CD1c-positive myeloid dendritic cell (primary cell): ENCODE data around the gene MEF2D.

Experiments
- DNase-seq: peaks from one replicate; pipeline ENCODE4 v3.0.0-alpha.2; 2016; ENCODE audit errors: extremely low spot score

Gene MEF2D

DNA sequence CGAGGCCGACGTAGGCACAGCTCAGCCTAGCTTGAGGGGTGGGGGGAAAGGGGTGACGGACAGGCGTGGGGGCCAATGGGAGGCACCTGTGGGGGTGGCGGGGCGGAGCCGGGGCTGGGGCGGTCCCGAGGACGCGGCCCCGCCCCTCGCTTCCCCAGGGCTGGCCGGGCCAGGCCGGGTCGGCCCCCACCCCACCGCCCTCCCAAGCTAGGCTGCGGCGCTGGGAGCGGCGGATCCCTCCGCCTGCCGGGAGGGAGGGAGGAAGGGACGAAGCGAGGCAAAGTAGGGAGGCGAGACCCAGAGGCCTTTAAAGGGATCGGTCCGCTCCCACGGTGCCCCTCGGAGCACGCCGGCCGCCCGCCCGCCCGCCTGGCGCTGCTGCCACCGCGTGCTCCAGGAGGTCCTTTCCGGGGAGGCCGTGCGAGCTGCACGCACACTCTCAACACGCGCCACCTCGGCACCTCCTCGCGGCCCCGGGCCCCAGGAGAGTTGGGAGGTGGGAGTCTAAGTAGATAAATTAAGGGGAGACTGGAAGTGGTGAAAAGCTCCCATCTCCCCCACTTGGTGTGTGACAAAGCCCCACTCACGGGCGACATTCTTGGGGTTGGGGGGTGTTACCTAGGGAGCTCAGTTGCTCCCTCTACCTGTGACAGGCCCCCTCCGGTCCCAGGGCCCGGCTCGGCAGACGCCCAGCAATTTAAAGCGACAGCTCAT is 375 bp upstream of the MEF2D start:
- DNase-seq = peak; percentile 96

DNA sequence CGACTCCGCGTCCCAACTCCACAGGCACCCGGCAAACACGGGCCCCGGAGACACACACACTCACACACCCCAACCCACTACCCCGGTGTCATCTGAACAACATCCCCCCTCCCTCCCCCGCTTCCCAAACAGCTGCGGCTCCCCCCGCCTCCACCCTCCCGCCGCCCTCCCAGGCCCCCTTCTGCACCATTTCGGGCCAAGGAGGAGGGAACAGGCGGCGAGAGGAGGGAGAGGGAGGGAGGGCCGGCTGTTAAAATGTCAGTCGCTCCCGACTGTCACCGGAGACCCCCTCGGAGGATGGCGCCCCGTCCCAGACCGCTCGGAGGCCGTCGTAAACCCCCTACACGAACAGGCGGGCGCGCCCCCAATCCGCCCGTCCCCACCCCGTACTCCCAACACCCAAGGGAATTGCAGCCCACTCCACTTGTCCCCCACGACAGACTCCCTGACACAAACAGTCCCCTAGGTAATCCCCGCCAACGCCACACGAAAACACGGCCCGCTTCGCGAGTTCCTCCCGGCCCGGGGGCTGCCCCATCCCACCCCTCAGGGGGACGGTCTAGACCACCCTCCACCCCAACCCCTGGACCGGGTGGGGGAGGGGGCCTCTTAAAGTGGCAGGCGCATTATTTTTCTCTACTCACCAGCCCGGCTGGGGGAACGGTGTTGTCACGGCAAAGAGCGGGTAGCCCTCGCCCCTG is 583 bp downstream of the MEF2D start:
- DNase-seq = peak; percentile 39

DNA sequence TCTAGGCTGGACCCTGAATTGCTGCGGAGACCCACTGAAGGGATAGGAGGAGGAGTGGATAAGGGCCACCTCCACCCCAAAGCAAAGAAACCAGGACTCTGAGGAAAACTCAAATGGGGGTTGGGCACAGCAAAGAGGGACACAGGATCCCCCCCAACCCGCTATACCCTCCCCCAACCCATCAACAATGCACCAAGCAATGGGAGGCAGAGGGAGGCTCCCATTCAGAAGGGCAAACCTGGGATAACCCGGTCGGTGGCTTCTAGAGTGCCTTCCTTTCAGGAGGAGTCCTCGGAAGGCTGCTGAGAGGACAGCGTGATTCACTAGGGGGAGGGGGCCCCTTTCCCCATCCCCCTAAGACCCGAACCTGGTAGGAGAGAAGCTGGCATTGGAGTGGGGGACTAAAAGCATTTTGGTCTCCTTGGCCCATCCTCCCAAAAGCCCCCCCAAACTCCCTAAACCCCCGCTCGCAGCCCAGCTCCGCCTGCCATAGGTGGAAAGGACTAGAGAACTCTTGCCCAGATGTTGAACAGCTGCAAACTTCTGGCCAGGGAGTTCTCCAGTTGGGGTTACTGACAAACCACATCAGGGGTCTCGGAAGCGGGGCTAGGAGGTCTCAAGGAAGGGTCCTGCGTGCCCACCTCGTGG is 1.3 kb downstream of the MEF2D start:
- DNase-seq = no peak

DNA sequence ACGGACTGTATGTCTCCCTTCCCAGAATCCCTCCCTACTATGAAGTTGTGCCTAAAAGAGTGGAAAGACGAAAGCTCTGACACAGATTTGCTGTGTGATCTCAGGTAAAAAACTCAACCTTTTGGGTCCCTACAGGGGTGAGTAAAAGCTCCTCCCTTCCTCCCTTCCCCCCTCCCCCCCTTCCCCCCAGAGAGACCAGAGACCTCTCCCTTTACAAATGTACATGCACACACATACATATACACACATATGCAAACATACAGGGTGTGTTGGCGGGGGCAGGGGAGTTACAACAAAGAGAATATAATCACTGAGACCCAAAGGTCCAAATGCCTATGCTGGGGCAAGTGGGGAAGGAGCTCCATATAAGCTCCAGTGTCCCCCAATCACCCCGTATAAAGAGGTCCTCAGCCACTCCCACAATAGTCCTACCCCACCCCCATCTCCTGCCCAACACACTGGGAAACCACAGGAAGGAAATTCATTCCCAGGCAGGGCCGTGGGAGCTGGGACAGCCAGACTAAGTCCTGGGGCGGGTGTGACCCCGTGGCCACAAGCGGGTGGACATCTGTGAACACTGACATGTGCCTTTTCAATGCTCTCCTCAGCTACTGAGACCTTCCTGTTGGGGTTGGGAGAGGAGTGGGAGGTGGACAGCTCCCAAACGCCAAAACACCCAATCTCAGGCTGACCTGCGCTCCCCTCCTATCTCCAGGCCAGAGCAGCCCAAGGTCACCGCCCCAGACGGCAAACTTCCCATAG is 2.0 kb downstream of the MEF2D start:
- peak; percentile 47 for DNase-seq

DNA sequence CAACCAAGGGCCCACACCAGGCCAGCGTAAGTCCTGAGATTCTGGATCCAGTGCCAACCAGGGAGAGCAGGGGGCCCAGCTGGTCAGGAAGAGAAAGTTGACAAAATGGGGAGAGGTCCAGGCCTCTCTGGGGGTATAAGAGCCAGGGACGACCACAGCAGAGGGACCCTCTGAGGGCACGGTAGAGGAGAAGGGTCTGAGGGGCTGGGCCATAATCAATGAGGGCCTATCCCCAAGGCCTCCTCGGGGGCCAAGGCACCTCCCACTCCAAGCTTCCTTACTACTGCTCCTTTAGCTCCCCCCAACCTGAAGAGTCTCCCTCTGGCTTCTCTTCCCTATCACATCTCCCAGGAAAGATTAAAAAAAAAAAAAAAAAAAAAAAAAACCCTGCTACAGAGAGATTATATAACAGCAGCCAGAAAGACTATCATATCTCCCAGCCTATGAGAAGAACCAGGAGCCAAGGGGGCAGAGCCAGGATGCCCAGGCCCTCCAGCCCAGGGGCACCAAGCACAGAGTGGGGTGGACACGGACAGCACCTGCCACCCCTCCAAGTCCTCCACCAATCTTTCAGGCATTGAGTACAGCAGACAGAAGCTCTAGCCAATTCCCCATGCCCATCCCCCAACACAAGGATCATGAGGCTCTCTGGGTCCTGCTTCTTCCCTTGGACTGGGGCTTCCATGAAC is 2.7 kb downstream of the MEF2D start:
- DNase-seq = no peak

DNA sequence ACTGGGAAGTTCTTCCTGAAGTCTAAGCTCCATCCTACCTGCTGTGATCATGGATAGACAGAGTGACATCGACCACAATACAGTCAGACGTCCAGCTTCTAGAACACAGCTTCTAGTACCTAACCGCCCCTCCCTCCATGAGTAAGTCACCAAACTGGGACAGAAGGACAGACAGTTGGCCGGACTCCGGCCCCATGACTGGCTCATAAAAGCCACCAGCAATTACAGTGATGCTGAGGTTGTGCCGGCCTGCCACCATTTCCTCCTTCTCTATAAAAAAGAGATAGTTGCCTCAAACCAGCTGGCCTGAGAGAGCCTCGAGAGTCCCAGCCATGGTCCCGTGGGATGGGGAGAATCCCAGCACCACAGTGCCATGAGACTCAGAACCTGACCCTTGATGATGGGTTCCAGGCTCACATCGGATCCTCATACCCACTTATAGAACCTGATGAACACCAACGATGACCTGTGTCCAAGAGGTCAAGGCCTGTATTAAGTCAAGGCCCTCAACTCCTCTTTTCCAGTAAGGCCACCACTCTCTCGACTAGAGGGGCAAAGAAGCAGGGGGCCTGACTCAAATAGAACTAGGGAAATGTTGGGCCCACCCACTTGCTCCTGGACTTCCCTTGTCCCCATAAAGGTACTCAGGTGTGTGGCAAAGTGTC is 3.4 kb downstream of the MEF2D start:
- DNase-seq = peak; percentile 33

DNA sequence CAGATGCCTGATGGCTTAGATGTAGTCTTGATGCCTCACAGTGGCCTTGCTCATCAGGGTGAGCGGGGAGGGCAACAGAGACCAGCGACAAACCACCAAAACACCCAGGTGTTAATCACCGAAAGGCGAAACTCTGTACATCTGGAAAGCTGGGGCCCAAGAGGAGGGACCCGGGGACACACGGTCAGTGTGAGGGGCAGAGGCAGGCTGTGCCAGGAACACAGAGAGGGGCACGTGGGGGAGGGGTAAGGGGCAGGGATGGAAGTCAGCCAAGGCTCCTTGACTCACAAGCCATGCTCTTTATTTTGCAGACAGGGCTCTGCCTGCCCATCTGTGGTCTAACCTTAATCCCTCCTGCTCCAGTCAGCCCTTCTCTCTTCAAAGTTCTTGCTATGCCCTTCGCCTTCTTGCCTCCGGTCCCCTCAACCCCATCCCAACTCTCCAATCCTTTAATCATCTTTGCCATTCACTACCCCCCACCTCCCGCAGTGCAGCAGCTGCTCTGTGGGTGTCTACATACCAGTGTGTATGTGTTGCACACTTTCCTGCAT is 4.3 kb downstream of the MEF2D start:
- DNase-seq = no peak

DNA sequence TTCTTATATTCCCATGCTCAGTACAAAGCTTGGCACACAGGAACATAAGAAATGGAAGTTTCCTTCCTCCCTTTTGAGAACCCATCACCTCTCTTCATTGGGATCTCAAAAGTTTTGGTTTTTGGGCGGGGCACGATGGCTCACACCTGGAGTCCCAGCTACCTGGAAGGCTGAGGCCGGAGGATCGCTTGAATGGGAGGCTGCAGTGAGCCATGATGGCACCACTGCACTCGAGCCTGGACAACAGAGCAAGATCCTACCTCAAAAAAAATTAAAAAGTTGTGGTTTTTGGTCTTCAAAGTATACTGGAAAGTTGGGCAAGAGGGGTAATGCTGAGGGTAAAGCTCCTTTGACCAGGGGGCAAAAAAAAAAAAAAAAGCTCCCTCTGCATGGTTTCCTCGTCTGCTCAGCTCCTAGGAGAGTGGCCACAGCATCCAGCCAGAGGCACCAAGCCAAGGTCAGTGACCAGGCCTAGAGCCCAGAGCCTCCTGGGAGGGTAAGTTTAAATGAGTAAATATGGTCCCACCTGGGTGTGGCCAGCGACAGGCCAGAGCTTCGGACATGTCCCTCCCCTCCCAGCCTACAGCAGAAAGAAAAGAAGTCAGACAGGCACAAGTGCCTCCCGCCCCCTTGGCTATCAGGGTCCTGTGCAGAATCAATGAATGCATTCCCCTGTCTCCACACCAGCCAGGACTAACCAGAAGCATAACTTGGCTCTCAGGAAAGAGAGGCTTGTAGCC is 5.0 kb downstream of the MEF2D start:
- DNase-seq = no peak

DNA sequence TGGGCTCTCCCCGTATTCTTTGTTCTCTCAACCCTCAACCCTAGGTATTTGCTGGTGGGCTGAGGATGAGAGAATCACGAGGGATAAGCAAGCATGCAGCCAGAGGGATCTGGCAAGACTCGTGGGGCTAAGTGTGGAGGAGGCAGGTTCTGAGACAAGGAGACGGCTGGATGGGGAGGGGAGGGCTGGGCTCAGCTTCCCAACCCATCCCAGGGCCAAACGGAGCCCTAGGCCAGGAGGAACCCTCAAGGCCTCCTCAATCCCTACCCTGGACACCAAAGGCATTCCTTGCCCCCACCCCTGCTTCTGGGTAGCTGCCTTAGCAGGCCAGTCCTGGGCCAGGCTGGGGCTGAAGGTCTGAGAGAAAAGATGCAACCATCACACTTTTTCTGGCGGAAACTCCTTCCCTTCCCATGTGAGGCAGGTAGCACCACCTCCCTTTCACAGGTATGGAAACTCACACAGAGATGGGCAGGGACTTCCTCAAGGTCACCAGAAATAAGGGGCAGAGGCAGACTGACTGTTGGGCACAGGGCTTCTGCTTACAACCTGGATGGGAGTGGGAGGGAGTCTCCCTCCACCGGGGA is 6.2 kb downstream of the MEF2D start:
- DNase-seq = no peak

DNA sequence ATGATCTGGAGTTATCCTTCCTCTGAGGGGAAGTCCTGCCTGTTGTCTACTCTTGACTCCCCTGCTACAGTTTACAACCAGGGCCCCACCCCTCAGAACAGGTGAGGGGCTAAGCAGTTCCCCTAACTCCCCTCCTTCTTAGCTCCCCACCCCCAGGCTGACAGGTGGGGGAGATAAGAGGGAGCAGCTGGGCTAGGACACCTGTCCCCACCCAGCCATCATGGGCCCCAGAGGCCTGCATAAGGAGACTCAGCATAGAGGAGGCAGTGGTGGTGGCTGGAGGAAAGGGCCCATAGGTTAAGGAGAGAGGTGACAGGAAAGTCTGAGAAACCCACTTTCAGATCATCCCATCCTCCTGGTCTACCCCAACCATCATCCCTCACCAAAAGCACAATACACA is 6.8 kb downstream of the MEF2D start:
- DNase-seq = no peak

DNA sequence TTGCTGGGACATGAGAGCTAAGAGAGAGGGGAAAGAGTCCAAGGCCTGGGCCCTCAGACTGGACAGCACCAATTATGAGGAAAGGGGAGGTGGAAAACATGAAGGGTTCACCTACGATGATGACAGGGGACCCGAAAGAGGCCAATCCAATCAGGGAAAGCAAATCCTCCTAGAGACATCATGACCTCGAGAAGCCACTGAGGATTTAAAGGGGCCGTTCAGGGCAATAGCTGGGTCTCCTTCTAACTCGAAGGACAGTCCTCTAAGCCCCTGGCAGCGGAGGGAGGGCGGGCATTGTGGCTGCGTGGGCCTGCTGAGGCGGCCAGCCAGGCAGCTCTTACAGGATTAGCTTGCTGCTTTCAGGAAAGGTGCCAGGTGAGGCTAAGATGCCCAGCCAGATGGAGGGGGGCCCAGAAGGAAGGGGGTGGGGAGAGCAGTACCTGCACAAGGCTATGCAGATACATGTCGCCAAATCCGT is 7.4 kb downstream of the MEF2D start:
- DNase-seq = peak; percentile 35

DNA sequence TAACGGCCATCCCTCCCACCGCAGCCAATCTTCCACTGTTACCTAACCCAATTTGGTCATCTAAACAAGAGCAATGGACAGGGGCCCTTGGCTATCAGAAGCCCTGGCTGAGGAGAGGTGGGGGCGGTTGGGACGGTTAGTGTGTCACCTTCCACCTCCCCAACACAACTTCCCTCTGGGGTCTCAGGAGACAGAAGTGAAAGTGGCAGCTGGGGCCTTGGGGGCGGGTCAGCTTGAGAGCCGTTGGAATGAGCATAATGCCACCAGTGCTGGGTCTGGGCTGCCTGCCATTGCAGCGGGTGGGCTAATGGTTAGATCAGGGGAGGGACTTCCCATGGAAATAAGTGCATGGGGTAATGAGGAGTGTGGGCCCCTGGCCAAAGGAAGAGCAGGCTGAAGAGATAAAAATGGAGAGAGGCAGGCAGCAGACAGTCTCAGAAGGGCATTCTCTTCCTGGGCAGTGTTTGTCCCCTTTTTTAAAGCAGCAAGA is 7.9 kb downstream of the MEF2D start:
- DNase-seq = peak; percentile 92

DNA sequence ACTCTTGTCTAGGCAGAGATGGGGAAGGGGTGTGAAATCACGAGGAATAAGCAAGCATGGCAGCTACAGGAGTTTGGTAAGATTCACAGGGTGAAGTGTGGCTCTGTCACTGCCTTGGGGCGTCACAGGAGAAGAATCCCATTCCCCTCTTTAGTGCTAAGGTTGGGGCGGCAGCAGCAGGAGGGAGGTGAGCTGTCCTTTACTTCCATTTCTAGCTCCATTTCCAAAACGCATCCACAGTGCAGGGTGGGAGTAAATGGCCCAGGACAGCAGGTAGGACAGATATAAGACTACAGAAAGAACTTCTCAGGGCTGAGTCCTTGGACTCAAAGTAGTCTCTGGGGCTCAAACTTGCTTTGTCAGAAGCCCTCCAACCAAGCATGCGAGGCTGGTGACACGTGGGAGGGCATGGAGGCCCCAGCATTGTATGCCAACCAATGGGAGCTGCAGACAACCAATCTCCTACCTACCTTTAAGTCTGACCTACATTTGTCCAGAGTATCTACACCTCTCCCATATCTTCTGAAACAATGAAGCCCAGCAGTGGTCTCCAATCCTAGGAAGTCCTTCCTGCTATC is 8.5 kb downstream of the MEF2D start:
- DNase-seq = no peak

DNA sequence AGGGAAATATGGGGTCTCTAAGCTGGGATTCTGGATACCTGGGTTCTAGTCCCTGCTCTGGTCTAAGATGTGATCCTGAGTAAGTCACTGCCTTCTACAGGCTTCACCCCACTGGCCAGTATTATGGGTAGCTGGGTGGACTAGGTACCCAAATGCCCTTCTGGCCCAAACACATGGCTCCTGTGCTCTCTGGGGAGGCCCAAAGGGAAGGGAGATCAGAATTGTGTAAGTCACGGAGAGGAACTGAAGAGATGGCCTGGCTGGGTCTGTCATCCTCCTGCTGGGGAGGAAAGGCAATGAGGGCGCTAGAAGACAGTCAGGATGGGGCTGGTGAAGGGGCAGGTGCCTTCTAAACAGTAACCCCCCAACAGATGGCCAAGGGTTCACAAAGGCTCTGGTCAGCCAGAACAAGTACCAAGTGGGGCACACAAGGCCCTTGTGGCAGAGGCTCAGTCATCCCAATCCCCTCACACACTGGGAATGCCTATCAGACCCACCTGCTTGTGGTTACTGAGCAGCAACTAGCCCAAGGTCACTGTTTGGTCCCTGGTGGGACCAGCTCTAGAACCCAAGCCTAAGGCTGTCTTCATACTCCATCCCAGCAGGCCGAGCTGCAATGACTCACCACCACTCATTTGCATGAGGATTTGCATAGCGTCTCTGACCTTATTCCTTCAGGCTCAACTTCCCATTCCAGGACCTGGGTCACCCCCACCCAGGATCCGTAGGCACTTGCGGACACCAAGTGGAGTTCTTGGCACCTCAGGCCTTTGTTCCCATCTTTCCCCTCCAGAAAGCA is 9.2 kb downstream of the MEF2D start:
- peak; percentile 73 for DNase-seq

DNA sequence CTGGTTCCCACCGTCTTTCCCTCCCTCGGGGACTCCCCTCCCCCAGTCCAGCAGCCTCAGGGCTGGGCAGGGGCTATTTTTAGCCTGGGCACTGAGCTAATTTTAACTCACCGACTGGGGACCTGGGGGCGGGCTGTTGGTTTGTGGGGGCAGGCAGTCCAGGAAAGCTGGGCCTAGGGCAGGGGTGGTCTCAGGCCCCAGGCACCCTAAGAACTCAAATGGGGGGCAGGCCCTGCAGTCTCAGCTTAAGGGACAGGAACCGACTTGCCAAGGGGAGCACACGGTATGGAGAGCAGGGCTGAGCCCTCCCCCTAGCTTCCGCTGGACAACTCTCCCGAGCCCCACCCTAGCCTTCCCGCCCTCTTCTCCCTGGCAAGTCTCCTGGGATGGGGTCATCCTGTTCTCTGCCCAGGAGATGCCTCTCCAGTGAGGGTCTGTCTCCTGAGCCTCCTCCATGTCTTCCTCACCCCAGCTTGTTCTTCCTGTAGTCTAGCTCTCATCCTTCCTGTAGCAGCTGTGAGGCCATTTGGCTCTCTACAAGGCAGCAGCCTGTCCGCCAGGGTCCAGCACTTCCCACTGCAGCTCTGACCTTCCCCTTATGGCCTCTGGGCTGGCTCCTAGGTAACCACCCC is 10.1 kb downstream of the MEF2D start:
- DNase-seq = peak; percentile 65

DNA sequence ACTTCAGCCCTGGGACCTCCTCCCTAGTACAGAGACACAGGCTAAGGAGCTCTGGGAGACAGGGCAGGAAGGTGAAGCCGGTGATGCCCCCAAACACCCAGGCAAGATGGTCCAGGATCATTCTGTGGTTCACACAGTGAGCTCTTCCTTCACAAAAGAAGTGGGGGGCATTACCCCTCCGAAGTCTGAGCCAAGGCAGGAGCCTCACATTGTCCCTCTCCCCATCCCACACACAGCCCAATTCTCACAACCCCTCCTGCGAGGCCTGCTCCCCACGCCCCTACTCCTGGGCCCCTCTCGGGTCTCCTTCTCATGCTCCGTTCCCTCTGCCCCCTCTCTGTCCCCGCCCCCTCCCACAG is 10.7 kb downstream of the MEF2D start:
- DNase-seq = no peak

DNA sequence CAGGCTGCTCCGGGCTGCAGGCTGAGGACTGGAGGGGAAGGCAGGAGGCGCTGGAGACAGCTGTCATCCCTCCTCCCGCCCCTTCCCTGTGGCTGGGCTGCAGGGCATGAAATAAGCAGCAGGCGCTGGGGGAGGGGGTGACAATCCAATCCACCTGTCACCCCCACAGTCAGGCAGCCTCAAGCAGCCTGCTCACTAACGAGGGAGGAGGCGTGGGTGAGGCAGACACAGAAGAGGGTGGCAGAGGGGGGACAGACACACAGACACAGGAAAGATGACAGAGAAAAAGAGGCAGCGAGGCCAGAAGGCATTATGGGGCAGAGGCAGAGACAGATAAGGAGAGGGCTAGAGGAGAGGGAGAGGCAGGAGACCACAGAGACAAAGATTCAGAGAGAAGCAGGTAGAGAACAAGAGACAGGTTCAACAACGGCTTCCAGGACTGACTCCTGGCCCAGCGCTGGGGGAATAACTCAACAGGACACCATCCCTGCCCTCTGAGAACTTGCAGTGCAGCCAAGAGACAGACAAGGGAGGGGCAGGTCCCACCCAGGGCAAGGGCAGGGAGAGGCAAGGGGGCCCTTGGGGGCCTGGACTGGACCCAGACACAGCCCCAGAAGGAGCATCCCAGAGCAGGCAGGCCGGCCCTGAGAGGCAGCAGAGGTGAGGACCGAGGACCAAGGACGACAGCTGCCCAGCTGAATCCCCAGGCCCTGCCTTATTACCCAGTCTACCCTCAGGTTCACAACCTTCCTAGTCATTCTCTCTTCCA is 11.2 kb downstream of the MEF2D start:
- peak; percentile 44 for DNase-seq
